Activated T-helper 1 cell treated with anti-CD3 and anti-CD28 coated beads, Interleukin-2, amount 50 U/mL, for 16 hours (primary cell): ENCODE data around the gene SREBF1.

Source experiments
- DNase-seq, 2 donors: peaks; one replicate each; pipeline ENCODE4 v3.0.0-alpha.2; 2020; ENCODE audit warnings: low read depth in 1 of 2, low spot score in 1 of 2

SREBF1 gene

DNA sequence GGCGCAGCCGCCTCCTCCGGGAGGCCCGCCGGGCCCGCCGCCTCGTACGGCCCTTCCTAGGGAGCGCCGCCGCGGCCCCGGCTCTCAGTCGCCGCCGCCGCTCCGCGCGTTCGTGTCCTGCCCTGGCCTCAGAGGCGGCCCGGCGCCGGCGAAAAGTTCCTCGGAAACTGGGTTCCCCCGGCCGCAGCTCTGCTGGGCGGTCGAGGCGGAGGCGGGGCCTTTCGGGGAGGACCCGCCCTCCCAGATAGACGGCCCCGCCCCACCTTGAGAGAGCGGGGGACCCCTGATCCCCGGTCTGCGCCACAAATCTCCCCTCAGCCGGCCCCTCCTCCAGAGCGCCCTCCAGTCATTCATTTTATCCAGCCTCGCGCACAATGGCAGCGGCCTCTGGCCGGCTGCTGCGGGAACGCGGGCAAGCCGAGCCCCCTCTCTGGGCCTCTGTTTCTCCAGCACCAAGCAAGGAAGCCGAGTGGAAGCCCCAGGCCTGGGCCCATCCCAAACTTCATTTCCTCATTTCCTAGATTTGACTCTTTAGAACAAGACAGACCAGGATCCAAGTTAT, at the start of gene SREBF1:
SREBF1 (minus strand) TSS at position 169 of the 562 bp plus-strand sequence. CDS start 169 bp downstream, outside the sequence.
- peak in 1 of 2 donors; percentile 48 for DNase-seq

DNA sequence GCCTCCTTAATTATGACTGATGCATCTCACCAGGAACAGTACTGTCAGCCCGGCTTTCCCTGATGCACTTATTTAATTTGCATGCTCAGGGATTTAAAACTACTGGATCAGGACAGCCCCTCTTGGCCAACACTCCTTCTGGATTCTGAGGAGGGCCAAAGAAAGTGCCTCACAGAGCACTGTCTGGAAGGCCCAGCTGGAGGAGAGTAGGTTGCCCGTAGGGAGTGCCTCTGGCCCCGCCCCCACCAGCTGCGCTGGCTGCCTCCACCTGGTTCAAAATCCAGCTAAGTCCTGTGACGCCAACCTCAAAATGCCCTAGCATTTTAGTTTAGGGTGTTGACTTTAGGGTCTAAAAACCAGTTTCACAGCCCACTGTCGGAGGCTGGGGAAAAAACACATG, 49.4 kb upstream of the SREBF1 start:
- DNase-seq: no peak

DNA sequence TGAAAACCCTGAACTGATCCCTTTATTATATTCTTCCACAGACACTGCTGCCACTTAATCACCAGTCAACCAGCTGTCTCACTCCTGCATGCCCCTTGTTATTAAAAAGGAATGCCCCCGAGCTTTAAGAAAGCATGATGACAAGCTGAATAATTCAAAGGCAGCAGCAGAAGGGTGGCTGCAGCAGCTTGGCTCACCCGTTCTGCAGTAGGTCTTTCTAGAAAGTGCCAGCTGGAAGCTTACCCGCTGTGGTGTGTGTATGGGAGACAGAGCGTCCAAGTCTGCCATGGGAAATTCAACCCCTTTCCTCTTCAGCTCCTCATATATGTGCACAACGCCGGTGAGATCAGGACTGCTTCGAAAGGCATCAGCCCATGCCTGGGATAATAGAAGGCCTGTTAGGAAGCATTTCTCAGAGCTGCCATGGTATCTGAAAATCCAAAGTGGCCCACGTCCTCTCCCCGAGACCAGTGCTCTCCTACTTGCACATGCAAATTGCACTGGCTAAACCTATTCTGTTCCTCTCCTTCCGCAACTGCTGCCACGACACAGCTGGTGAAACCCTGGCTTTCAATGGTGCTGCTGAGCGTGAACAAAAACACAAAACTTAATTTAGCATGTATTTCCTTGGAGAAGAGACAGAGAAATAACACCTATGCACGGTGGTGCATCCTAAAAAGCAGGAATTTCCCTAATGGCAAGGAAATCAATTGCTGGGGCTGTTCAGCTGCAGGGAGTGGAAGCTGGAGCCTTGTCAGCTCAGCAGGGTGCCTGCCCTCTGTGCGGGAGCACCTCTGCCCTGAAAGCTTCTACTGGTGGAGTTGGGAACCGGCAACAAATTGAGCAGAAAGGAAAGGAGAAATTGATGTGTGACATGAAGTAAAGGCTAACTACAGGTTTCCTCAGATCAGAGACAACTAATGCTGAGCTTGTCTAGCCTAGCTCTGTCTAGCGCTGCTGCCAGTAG, 47.9 kb upstream of the SREBF1 start:
- no peak for DNase-seq

DNA sequence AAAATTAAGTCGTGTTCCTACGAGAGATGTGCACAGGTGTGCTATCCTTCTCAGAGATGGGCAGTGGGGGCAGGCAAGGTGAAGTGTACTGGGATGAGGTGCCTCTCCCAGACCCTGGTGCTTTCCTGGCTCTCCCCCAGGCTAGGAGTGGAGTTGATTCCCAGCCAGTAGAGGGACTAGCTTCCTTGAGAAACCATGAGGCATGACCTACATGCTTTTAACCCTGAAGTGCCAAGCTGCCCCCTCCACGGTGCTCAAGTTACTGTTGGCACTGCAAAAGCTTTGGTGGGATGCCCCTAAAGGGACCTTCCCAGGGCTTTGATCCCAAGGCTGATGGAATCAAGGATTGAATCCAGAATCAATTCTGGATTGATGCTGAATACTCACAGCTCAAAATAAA, 47.0 kb upstream of the SREBF1 start:
- DNase-seq: no peak

DNA sequence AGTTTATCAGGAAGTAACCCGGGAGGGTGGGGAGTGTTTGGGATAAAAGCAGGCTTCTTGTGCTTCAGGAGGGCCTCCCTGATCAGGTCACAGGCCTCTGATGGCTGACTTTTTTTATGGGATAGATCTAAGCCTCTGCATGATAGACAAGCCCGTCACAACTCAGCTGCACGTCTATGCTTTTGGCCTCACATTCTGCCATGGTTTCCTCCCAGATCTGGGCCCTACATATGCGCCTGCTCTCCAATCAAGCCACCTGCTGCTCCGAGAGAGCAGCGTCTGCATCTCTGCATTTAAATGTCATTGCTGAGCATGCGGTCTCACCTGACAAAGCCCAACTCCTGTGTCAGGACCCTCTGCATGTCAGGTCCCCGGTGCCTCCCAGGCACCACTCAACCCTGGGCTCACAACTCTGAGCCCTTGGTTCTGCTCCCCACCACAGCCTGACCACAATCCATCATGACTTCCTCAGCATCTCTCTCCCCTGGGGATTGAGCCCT, 45.3 kb upstream of the SREBF1 start:
- DNase-seq: no peak

DNA sequence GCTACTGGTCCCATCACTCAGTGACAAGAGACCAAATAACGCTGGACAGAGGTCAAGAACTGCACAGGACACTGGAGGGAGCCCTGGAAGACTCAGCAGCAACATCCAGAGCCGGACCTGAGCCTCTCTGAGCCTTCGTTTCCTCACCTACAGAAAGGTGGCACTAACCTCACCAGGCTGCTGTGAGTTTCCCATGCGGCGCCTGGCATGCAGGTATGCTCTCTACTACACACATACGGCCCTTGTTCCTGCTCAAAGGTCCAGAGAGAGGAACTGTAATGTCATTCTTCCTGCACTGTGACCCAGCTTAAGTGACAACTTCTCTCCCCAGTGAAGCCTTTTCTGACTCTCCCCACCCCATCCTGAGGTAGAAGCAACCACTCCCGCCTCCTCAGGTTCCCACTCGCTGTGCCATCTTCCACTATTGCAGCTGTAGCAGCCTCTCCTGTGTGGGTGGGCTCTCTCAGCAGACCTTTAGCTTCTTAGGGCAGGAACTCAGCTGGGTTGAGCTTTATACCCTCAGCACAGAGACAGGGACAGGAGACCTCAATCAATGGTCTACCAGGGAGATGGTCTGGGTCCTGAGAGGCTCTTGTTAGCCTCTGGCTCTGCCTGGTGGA, 43.9 kb upstream of the SREBF1 start:
- DNase-seq: no peak

DNA sequence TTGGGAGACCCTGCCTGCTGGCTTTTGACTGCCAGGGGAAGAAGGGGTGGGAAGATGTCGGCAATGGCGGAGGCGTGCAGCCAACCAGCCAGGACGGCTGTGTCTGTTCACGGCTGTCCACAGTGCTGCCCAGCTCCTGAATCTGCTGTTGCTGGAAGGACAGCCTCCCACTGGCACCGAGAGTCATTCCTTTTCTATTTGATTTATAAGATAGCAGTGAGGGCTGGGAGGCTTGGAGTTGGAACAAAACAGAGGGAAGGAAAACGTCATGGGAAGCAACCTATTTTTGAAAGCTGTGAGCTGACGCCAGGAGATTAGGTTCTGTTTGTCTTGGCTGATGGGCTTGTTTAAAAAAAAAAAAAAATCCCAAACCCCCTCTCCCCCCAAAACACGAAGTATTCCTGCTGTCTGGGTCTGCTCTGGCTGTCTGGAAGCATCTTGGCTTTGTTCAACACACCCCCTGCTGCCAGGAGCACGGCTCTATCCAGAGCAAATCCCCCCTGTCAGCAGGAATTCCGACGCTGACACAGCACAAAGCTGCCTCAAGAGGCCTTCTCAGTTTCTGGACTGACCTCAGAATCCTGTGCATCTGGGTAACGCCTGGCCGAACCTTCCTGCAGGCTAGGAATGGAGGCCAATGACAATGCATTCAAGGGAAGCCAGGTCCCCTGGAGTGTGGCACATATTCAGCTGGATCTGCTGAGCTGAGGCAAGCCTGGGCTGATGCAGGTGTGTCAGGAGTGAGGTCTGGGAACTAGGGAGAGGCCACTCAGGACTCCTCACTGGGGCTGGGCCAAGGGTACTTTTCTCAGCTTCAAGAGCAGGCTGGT, 41.0 kb upstream of the SREBF1 start:
- DNase-seq: no peak

DNA sequence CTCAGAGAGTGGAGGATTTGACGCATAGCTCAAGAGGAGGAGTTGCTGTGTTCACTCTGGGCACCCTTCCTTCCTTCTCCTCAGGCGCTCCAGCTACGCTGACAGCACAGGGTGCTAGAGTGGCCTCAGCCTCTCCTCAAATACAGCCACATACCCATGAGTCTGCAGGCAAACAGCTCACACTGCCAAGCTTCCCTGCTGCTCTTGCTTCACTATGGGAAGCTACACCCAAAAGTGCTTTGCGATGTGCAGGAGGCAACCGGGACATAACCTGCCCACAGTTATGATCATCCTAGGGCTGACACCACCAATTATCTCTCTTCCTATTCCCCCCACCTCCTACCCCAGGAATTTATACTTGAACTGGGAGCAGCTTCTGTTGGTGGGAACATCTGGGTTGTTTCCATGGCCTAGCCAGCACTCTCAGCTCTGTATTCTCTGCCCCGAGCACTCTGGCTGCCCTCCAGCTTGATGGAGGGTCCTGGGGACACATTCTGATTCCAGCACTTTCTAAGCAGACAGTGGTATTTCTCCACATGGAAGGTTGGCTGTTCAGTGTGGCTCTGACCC, 40.3 kb upstream of the SREBF1 start:
- DNase-seq: no peak

DNA sequence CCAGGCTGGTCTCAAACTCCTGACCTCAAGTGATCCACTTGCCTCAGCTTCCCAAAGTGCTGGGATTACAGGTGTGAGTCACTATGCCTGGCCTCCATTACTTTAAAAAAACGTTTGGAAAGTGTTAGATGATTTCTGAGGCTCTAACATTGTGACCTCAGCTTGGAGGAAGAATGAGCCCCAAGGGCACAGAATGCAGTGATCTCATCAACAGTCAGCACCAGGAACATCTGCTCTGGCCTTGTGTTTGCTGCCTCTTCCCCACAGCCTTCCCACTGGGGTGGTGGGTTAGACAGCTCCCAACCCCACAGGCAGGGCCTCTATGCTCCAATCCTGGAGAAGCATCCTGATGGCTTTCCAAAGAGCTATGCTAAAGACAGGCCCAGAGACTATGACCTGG, 37.7 kb upstream of the SREBF1 start:
- no peak for DNase-seq

DNA sequence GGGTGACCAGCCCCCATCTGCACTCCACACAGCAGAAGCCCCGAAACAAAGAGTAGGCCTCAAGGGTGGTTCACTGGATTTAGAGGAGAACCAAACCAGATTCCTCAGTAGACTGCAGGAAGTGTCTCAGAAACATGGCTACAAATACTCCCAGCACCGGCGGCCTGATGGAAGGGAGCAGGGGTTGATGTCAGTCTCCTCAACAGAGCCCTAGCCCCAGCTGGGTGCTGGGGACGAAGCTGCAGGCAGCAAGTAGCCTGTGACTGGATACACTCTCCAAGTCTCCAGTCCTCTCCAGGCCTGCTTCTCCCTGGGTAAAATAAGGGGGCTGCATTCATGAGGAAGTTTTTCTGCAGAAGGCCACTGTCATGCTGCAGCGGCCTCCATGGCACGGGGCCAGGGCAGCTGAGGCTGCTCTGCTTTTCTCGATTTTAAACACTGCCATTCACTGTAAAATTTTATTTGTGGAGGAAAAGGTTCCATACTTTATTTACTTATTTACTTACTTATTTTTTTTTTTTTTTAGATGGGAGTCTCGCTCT, 36.7 kb upstream of the SREBF1 start:
- DNase-seq: no peak

DNA sequence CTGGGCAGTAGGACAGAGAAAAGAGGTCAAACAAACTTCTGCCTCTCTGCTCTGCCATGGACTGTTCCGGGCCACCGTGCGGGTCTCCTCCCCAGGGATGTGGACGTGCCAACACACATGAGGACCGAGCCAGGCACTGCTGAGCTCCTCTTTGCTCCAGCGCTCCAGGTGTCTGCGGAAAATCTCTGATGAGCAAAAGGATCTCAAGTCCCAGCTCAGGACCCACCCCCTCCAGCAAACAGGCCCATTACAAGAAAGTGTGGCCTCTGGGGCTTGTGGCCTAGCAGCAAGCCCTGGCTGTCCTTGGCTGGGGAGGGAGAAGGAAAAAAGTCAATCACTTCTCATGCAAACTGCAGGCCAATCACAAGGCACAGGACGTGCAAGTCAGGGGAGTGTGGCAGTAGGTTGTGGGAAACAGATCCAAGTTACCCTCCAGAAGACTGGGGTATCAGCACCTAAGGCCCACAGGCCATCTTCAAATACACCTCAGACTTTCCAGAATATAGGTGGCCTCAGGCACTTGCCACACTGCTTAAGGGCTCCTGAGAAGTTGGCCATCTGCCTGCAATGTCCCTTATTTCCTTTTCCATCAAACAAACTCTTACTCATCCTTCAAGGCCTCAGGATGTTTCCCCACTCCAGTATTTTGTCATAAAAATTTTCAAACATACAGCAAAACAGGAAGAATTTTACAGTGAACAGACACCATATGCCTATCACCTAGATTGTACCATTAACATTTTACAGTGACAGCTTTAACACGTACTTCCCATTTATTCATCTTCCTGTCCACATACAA, 36.0 kb upstream of the SREBF1 start:
- no peak for DNase-seq

DNA sequence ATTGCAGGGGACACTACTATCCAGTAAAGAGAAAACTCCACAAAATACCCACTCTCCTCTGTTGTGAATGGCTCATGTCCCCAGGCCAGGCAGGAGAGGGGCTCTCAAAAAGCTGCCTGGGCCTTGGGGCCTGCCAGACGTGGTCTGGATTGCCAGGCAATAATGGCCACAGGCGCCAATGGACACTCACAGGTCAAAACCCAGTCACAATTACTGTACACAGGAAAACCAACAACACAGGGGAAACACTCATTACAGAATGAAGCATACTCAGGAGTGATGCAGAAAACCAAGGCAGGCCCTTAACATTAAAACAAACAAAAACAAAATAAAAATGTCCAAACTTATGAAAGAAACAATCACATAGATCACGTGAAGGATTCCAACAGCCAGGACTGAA, 35.1 kb upstream of the SREBF1 start:
- DNase-seq: no peak

DNA sequence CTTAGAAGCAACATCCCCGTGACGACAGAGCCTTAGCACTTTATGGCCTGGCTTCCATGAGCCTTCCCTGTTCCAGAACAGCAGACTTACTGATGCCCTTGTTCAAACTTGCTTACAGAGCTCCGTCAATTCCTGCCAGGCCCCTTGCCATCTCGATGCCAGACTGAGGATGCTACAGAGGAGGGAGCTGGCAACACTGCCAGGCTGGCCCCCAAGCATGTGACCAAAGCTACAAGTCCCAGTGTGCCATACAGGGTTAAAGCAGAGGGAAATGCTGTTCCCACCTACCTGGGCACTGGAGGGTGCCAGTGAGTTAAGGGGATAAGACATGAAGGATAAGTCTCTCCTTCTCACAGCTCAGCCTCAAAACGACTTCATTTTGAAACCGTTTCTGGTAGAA, 33.5 kb upstream of the SREBF1 start:
- no peak for DNase-seq

DNA sequence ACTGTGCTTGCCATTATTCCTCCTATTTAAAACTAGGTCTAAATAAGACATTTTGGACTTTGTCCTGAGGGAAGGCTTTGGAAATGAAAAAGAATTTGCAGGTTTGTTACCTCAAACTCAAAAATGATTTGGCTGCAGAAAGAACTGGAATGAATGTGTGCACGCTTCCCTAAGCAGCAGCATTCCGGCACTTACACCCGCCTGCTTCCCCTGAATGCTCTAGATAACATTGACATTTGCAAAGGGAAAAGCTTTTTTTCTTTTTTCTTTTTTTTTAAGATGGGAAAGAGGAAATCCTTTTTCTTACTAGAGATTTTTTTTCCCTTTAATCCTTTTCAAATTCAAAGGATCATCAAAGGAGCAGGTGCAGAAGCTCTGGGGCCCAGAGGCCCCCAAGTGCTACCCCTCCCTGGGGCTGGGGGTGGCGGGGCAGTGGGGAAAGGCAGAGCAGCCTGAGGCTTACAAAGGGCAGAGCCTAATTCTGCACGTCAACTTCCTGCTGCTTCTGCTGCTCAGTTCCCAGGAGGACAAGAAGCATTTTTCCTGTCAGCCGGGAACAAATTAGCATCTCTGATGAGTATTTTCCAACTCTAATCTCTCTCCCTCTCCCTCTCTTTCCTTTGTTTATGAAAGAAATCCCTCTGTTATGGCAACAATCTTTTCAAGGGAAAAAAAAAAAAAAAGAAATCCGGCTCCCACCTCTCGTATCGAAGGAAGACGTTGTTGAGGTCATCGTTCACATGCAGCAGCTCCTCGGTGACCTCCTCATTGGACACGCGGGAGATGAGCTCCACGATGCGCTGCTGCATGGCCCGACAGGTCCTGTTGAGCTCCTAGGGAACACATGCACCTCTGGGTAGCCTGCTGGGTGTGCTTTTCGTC, 32.1 kb upstream of the SREBF1 start:
- no peak for DNase-seq

DNA sequence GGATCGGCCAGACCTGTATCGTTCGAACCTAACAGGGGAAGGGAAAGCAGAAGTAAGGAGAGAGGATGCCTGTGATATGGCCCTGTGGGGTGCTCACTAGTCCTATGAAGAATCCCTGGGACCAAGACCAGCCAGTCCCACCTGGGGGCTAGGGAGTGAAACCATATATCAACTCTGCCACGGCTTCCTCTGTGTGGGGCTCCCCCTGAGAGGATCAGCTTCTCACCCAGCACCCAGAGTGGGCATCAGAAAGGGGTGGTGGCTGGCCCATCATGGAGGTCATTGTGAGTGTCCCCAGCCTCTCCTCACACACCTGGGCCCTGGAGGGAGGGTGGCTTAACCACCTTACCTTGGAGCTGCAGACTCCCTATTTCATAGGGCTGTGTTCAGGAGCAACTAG, 30.1 kb upstream of the SREBF1 start:
- DNase-seq: no peak

DNA sequence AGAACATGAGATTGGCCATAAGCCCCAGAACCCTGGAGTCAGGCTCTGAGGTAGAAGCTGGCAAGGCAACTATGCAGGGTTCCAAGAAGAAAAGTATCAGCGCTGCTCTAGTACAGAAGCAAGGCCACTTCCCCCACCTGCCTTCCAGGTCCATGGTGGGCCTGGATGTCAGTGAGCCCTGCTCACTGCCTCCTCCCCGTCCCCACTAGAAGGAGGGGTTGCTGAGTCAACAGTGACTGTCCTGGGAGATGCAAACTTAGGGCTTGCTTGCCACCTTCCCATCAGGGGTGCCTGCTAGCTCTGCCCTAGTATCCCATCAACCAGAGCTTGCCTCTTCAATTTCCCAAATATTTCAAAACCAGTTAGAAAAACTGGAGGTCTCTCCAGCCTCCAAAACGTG, 29.6 kb upstream of the SREBF1 start:
- DNase-seq: no peak

DNA sequence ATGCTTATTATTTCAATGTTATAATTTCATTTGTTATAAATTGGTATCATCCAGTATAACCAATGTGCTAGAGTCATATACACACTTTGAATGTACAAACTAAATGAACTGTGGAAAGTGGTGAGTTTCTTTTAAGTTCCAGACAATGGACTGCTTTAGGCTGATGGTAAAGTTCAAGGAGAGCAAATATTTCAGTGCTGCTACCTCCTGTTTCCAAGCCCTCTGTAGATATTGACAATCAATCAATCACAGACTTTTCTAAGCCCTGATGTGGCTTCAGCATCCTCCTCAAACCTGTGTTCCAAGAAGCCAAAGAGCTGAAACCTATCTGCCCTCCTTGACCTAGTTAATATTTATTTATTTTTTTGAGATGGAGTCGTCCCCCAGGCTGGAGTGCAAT, 28.2 kb upstream of the SREBF1 start:
- DNase-seq: no peak

DNA sequence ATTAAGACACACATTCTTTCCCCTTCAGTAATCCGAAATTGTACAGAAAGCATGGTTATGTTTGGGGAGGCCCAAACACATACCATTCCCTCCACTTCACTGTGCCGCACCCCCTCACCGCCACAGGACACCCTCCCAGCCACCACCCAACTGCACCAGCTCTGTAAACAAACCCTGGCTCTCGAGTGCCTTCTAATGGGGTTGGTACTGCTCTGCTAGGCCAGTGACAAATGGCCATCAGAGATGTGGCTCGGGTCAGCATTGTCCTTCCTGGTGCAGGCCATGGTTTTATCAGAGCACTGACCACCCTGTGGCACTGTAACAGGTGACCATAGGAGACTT, 24.0 kb upstream of the SREBF1 start:
- DNase-seq: no peak
